Measurements from ENCODE around the gene UBALD2.
"Not testable (repeated sequence)": the region's sequence is repeated elsewhere in the genome, so short reads cannot be mapped to it uniquely, and the experiment has no call there.

UBALD2 gene

GRCh38 chr17:76264755-76265623 is at the start of gene UBALD2:
TSS of gene UBALD2 (plus strand) at chr17:76265348. CDS start at chr17:76265506, 158 bp downstream.
- DNase-seq = peak; percentile 99

GRCh38 chr17:76217081-76217480 is 48.1 kb upstream of the UBALD2 start:
- no peak for DNase-seq

- no peak for DNase-seq
Observed at GRCh38 chr17:76219670-76220383, 45.3 kb upstream of the UBALD2 start.

GRCh38 chr17:76223802-76224201 is 41.3 kb upstream of the UBALD2 start:
- DNase-seq = no peak

GRCh38 chr17:76225373-76226086 is 39.6 kb upstream of the UBALD2 start:
- not testable (repeated sequence) for DNase-seq

GRCh38 chr17:76226749-76227148 is 38.4 kb upstream of the UBALD2 start:
- not testable (repeated sequence) for DNase-seq

GRCh38 chr17:76232342-76232741 is 32.8 kb upstream of the UBALD2 start:
- no peak for DNase-seq

GRCh38 chr17:76233588-76234353 is 31.4 kb upstream of the UBALD2 start:
- DNase-seq = no peak

- DNase-seq = no peak
Observed at GRCh38 chr17:76234354-76234679, 30.8 kb upstream of the UBALD2 start.

GRCh38 chr17:76235883-76236282 is 29.3 kb upstream of the UBALD2 start:
- DNase-seq = no peak

GRCh38 chr17:76236603-76237002 is 28.5 kb upstream of the UBALD2 start:
- no peak for DNase-seq

- DNase-seq = no peak
Observed at GRCh38 chr17:76237859-76238313, 27.3 kb upstream of the UBALD2 start.

GRCh38 chr17:76238847-76239537 is 26.2 kb upstream of the UBALD2 start:
- peak; percentile 36 for DNase-seq

- DNase-seq = no peak
Observed at GRCh38 chr17:76239538-76240274, 25.4 kb upstream of the UBALD2 start.

- peak; percentile 57 for DNase-seq
Observed at GRCh38 chr17:76240461-76241203, 24.5 kb upstream of the UBALD2 start, which contains the start of gene RNF157. TSS of gene RNF157 (minus strand) at chr17:76240493. CDS start at chr17:76240240, 253 bp downstream.

- DNase-seq = no peak
Observed at GRCh38 chr17:76241204-76241538, 24.0 kb upstream of the UBALD2 start.

- DNase-seq = no peak
Observed at GRCh38 chr17:76241691-76242255, 23.4 kb upstream of the UBALD2 start.

GRCh38 chr17:76243826-76244679 is 21.1 kb upstream of the UBALD2 start:
- DNase-seq = no peak

GRCh38 chr17:76244721-76245120 is 20.4 kb upstream of the UBALD2 start:
- DNase-seq = not testable (repeated sequence)

Data from NK-92 treated with Interleukin-12 subunit alpha and Interleukin-12 subunit beta, amount 100 ng/mL, for 24 hours (cell line).